NCI-H128 (cell line): ENCODE data around the gene C1QB.
"Not testable (repeated sequence)": the region's sequence is repeated elsewhere in the genome, so short reads cannot be mapped to it uniquely, and the experiment has no call there.

Experiments
- DNase-seq: peaks from one replicate; lab custom pipeline; 2025; ENCODE audit not compliant: unreplicated experiment; lab: John Stamatoyannopoulos, UW

The C1QB gene

GRCh38 chr1:22662318-22662717 lies 9.3 kb downstream of the C1QB start:
- DNase-seq, result no peak

GRCh38 chr1:22662986-22663408 lies 10.0 kb downstream of the C1QB start:
- DNase-seq, result no peak

GRCh38 chr1:22665752-22666151 lies 12.7 kb downstream of the C1QB start:
- DNase-seq, result no peak

- DNase-seq, result no peak
Observed at GRCh38 chr1:22666412-22666811, 13.4 kb downstream of the C1QB start.

- not testable (repeated sequence) for DNase-seq
Observed at GRCh38 chr1:22668840-22669239, 15.8 kb downstream of the C1QB start.

GRCh38 chr1:22670352-22670975 lies 17.4 kb downstream of the C1QB start:
- no peak for DNase-seq

- no peak for DNase-seq
Observed at GRCh38 chr1:22671999-22672398, 19.0 kb downstream of the C1QB start.

- DNase-seq, result no peak
Observed at GRCh38 chr1:22673486-22674409, 20.7 kb downstream of the C1QB start.

- DNase-seq, result no peak
Observed at GRCh38 chr1:22674410-22674749, 21.3 kb downstream of the C1QB start.

- not testable (repeated sequence) for DNase-seq
Observed at GRCh38 chr1:22676151-22676550, 23.1 kb downstream of the C1QB start.

- no peak for DNase-seq
Observed at GRCh38 chr1:22676916-22677583, 24.0 kb downstream of the C1QB start.

- no peak for DNase-seq
Observed at GRCh38 chr1:22677931-22678896, 25.2 kb downstream of the C1QB start.

GRCh38 chr1:22680726-22681125 lies 27.7 kb downstream of the C1QB start:
- no peak for DNase-seq

GRCh38 chr1:22681556-22682276 lies 28.7 kb downstream of the C1QB start:
- DNase-seq, result no peak

- DNase-seq, result no peak
Observed at GRCh38 chr1:22683547-22683946, 30.5 kb downstream of the C1QB start.

- no peak for DNase-seq
Observed at GRCh38 chr1:22685591-22686059, 32.6 kb downstream of the C1QB start.

- no peak for DNase-seq
Observed at GRCh38 chr1:22687191-22687590, 34.2 kb downstream of the C1QB start.

GRCh38 chr1:22688466-22688865 lies 35.4 kb downstream of the C1QB start:
- DNase-seq, result no peak

- DNase-seq, result no peak
Observed at GRCh38 chr1:22689505-22689904, 36.5 kb downstream of the C1QB start.
